HUES48 (cell line): Measurements from ENCODE around the gene ALG6.

Experiments used
- H3K27ac ChIP-seq: one replicate; pipeline ENCODE4 v1.7.0; 2013; ENCODE audit warnings: low read depth, low read length, inconsistent platforms
- H3K27me3 ChIP-seq: 2 replicates; pipeline ENCODE4 v1.6.1; 2013; ENCODE audit warnings: mild to moderate bottlenecking, low read length; ENCODE audit not compliant: control insufficient read depth, insufficient read depth
- H3K36me3 ChIP-seq: 2 replicates; pipeline ENCODE4 v1.6.1; 2013; ENCODE audit warnings: low read length; ENCODE audit not compliant: control insufficient read depth, insufficient read depth
- H3K4me1 ChIP-seq: 2 replicates; pipeline ENCODE4 v1.6.1; 2013; ENCODE audit warnings: mild to moderate bottlenecking, low read length; ENCODE audit not compliant: control insufficient read depth, insufficient read depth
- H3K4me3 ChIP-seq: 2 replicates; pipeline ENCODE4 v1.5.1; 2013; ENCODE audit warnings: mild to moderate bottlenecking, low read depth, low read length
- H3K9ac ChIP-seq: 2 replicates; pipeline ENCODE4 v1.6.1; 2013; ENCODE audit warnings: mild to moderate bottlenecking, low read depth, low read length, moderate library complexity
- H3K9me3 ChIP-seq: 2 replicates; pipeline ENCODE4 v1.6.1; 2013; ENCODE audit warnings: low read length; ENCODE audit not compliant: control insufficient read depth, insufficient read depth

ALG6 gene

DNA sequence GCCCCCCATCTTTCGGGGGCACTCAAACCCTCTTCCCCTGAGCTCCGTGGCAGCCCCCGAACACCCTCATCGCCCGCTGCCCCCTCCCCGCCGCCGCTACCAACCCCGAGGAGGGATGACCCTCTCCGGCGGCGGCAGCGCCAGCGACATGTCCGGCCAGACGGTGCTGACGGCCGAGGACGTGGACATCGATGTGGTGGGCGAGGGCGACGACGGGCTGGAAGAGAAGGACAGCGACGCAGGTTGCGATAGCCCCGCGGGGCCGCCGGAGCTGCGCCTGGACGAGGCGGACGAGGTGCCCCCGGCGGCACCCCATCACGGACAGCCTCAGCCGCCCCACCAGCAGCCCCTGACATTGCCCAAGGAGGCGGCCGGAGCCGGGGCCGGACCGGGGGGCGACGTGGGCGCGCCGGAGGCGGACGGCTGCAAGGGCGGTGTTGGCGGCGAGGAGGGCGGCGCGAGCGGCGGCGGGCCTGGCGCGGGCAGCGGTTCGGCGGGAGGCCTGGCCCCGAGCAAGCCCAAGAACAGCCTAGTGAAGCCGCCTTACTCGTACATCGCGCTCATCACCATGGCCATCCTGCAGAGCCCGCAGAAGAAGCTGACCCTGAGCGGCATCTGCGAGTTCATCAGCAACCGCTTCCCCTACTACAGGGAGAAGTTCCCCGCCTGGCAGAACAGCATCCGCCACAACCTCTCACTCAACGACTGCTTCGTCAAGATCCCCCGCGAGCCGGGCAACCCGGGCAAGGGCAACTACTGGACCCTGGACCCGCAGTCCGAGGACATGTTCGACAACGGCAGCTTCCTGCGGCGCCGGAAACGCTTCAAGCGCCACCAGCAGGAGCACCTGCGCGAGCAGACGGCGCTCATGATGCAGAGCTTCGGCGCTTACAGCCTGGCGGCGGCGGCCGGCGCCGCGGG is 44.2 kb upstream of the ALG6 start:
- H3K9me3 ChIP-seq, result no peaks in the 10 kb centered on the region
- H3K4me3 ChIP-seq, result peak overlapping the region; percentile 81
- H3K36me3 ChIP-seq, result no peaks in the 10 kb centered on the region
- H3K27me3 ChIP-seq, result peaks cover 81% of the 10 kb centered on the region
- H3K27ac ChIP-seq, result no peak overlapping the region
- H3K4me1 ChIP-seq, result peaks cover 49% of the 10 kb centered on the region
- peak overlapping the region; percentile 32; the same call in 1 of the 2 replicates for H3K9ac ChIP-seq

DNA sequence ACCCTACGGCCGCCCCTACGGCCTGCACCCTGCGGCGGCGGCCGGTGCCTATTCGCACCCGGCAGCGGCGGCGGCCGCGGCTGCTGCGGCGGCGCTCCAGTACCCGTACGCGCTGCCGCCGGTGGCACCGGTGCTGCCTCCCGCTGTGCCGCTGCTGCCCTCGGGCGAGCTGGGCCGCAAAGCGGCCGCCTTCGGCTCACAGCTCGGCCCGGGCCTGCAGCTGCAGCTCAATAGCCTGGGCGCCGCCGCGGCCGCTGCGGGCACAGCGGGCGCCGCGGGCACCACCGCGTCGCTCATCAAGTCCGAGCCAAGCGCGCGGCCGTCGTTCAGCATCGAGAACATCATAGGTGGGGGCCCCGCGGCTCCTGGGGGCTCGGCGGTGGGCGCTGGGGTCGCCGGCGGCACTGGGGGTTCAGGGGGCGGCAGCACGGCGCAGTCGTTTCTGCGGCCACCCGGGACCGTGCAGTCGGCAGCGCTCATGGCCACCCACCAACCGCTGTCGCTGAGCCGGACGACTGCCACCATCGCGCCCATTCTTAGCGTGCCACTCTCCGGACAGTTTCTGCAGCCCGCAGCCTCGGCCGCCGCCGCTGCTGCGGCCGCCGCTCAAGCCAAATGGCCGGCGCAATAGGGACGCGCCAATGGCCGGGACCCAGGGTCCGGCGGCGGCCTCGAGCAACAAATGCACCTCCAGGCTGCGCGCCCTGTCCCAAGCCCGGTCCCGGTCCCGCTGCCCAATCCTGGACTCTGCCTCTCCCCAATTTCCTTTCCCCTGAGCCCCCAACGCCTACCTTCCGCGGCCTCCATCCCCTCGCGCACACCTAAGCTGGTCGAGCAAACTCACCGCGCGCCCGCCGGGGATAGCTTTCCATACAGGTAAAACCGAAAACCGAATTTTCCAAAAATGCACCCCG is 43.3 kb upstream of the ALG6 start:
- Histone ChIP-seq H3K9me3 (no peaks in the 10 kb centered on the region), H3K9ac (peak overlapping the region; percentile 15; the same call in 1 of the 2 replicates), H3K27ac (no peak overlapping the region), H3K4me3 (peak overlapping the region; percentile 81), H3K4me1 (peaks cover 49% of the 10 kb centered on the region), H3K36me3 (no peaks in the 10 kb centered on the region), H3K27me3 (peaks cover 81% of the 10 kb centered on the region)

DNA sequence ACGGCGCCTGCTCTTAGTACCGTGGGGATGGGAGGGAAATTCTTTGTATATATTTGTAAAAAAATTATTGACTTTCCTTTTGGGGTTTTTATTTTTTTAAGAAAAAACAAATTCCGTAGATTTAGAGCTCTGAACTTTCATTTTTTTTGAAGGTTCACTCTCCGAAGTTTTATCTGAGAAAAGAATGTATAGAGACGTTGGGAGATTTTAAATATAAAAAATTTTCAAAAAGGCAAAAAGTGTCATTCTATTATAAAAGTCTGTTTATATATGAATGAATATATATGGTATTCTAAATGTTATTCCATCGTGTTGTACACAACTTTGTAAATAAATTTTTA is 42.7 kb upstream of the ALG6 start:
- H3K27me3 ChIP-seq, result peaks cover 81% of the 10 kb centered on the region
- no peaks in the 10 kb centered on the region for H3K36me3 ChIP-seq
- no peak overlapping the region for H3K27ac ChIP-seq
- H3K4me3 ChIP-seq, result peak overlapping the region; percentile 81
- peak overlapping the region; percentile 15; the same call in 1 of the 2 replicates for H3K9ac ChIP-seq
- H3K4me1 ChIP-seq, result peaks cover 51% of the 10 kb centered on the region
- no peaks in the 10 kb centered on the region for H3K9me3 ChIP-seq

GRCh38 chr1:63325279-63325985 is 42.0 kb upstream of the ALG6 start:
- Histone ChIP-seq H3K4me3 (peak overlapping the region; percentile 81), H3K9me3 (no peaks in the 10 kb centered on the region), H3K4me1 (peaks cover 47% of the 10 kb centered on the region), H3K27ac (no peak overlapping the region), H3K27me3 (peaks cover 81% of the 10 kb centered on the region), H3K36me3 (no peaks in the 10 kb centered on the region), H3K9ac (no peak overlapping the region)

DNA sequence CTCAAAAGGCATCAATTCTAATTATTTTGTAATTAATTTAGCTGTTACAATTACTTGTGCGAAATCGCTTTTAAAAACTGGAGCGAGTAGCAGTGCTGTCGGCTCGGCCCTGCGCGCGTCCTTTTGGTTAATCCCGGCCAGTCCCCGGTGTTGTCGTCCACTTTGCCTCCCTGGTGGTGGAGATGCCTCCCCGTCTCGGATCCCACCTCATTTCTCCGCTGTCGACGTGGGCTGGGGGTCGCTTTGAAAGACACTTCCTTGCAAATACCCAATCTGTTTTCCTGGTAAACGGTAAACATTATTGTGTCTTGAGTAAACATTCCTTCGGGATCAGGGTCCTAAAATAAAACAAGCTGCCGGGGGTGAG is 41.3 kb upstream of the ALG6 start:
- Histone ChIP-seq H3K27me3 (peaks cover 81% of the 10 kb centered on the region), H3K4me3 (peak overlapping the region; percentile 81), H3K27ac (peak overlapping the region; percentile 4), H3K4me1 (peaks cover 53% of the 10 kb centered on the region), H3K9ac (no peak overlapping the region), H3K36me3 (no peaks in the 10 kb centered on the region), H3K9me3 (no peaks in the 10 kb centered on the region)

GRCh38 chr1:63326473-63327380 is 40.7 kb upstream of the ALG6 start:
- Histone ChIP-seq H3K9ac (no peak overlapping the region), H3K27me3 (peaks cover 84% of the 10 kb centered on the region), H3K4me3 (peak overlapping the region; percentile 81)

DNA sequence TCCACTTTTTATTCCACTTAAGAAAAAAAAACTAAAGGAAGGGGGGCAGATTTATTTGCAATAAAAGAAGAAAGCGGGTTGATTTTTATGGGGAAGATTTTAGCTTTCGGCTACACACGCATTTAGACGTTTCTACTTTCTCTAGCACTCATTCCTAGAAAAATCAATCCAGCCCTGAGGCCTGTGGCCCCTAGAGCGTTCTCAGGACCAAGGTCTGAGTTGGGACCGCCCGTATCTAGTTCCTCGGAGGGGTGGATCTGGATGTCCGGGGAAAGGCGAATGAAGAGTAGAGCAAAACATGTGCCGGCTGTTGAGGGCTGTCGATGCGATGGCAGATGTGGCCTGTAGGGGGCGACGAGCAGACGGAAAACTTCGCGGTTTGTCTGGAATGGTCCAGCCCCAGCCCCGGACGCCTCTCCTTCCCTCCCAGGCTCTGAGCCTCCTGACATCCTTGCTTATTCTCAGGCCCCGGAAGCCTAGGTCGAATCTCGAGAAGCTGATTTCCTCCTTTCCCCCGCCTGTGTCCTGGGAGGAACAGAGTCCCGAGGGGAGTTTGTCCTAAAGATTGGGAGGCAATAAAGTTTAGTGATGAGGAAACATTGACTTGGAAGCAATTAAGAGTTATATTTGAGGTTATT is 39.9 kb upstream of the ALG6 start:
- Histone ChIP-seq H3K4me1 (peaks cover 65% of the 10 kb centered on the region), H3K9ac (no peak overlapping the region), H3K9me3 (no peaks in the 10 kb centered on the region), H3K4me3 (peak overlapping the region; percentile 81), H3K27ac (no peak overlapping the region), H3K27me3 (peaks cover 92% of the 10 kb centered on the region), H3K36me3 (no peaks in the 10 kb centered on the region)

More at GRCh38 chr1:63326473-63327380, 40.7 kb upstream of the ALG6 start:
- Histone ChIP-seq H3K4me1 (peaks cover 57% of the 10 kb centered on the region), H3K27ac (no peak overlapping the region), H3K36me3 (no peaks in the 10 kb centered on the region), H3K9me3 (no peaks in the 10 kb centered on the region)

GRCh38 chr1:63328122-63328521 is 39.3 kb upstream of the ALG6 start:
- Histone ChIP-seq H3K27me3 (peaks cover 95% of the 10 kb centered on the region), H3K27ac (no peak overlapping the region), H3K4me1 (peaks cover 67% of the 10 kb centered on the region), H3K4me3 (0 out of 2 replicates have a peak overlapping the region, but pooled peaks have one; percentile 7), H3K9me3 (no peaks in the 10 kb centered on the region), H3K36me3 (no peaks in the 10 kb centered on the region), H3K9ac (no peak overlapping the region)

DNA sequence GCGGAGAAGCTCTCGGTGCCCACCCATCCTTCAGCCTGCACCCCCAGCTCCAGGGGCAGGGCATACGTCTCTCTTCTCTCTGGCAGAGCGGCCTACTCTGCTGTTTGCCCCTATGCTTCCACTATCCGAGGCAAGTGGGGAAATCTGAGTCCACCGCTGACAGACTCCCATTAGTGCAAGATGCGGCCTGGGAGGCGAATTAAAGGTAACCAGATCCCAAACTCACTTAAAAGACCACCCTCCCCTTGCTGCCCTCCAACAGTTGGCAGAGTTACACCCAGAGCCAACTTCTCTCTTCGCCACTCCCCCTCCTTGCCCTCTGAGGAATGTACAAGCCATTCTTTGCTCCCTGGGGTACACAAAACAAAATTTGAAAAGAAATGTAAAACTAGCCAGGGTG is 38.6 kb upstream of the ALG6 start:
- H3K4me3 ChIP-seq, result peak overlapping the region; percentile 47; the same call in 1 of the 2 replicates

More for the DNA sequence above, 38.6 kb upstream of the ALG6 start:
- peaks cover 94% of the 10 kb centered on the region for H3K27me3 ChIP-seq
- peaks cover 67% of the 10 kb centered on the region for H3K4me1 ChIP-seq
- H3K27ac ChIP-seq, result no peak overlapping the region
- no peaks in the 10 kb centered on the region for H3K36me3 ChIP-seq
- no peaks in the 10 kb centered on the region for H3K9me3 ChIP-seq
- H3K9ac ChIP-seq, result no peak overlapping the region
